ENCODE measurements around the gene RFX3. TPM values are rescaled to one million over a fixed set of nuclear protein-coding genes. Genes with fewer than 3 reads are reported as not detected.

The RFX3 gene
- total and polyA plus RNA-seq, 2 of the 13 experiments (the other 11 are each of a cell fraction or from before 2014, with no cell fraction given), result 2.7 to 5.3 TPM

DNA sequence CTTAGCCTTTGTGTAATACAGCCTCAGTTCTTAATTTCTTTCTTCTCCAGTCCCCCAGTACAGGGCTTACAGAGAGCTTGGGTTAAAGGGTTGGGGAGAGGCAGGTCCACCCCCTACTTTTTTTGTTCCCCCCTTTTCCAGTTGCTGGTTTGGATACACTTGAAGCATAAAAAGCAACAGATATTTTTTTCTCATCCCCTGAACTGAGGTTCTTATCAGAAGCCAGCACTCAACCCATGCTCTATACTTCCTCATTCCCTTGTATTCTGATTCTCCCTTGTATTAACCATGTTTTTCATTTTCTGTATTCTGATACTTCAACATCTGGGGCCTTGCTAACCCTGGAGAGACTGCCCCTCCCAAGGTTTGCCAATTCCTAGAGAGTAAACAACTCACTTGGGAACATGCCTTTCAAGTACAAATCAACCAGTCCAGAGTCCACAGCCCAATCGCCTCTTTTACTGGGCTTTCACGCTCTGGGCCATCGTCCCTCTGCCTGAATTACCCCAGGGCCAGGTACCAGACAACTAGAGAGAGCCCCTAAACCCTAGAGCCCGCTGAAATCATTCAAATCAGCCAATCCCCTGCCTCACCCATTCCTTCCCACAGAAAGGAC, 348.5 kb downstream of the RFX3 start (continued):
- TF ChIP-seq, protein P1, sequence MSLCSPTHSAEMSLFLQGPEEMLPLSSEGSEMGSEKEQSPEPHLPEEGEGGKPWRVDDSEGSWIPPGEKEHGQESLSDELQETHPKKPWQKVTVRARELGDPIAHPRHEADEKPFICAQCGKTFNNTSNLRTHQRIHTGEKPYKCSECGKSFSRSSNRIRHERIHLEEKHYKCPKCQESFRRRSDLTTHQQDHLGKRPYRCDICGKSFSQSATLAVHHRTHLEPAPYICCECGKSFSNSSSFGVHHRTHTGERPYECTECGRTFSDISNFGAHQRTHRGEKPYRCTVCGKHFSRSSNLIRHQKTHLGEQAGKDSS (CRISPR knock-in tag; IDR thresholded peaks at IDR 0.05; ENCODE audit: borderline replicate concordance, low read depth), result peak; percentile 44; the same call in 1 of the 2 replicates
- TF ChIP-seq PBX2 (CRISPR knock-in tag; IDR thresholded peaks at IDR 0.05), result no peak
- TF ChIP-seq CREB1 (IDR thresholded peaks at IDR 0.05), result no peak
- no peak for TF ChIP-seq CREB1 (CRISPR knock-in tag; IDR thresholded peaks at IDR 0.05)
- no peak for TF ChIP-seq TCF7L2 (IDR thresholded peaks at IDR 0.05; ENCODE audit: low read depth, low read length)
- TF ChIP-seq HMG20A (CRISPR knock-in tag; IDR thresholded peaks at IDR 0.05; ENCODE audit: borderline replicate concordance), result peak; percentile 75; the same call in 1 of the 2 replicates
- TF ChIP-seq POLR2A (IDR thresholded peaks at IDR 0.05; ENCODE audit: insufficient read depth in 1 of 2, low read depth in 2 of 2, low read length in 2 of 2), result no peak
- TF ChIP-seq, protein P2, sequence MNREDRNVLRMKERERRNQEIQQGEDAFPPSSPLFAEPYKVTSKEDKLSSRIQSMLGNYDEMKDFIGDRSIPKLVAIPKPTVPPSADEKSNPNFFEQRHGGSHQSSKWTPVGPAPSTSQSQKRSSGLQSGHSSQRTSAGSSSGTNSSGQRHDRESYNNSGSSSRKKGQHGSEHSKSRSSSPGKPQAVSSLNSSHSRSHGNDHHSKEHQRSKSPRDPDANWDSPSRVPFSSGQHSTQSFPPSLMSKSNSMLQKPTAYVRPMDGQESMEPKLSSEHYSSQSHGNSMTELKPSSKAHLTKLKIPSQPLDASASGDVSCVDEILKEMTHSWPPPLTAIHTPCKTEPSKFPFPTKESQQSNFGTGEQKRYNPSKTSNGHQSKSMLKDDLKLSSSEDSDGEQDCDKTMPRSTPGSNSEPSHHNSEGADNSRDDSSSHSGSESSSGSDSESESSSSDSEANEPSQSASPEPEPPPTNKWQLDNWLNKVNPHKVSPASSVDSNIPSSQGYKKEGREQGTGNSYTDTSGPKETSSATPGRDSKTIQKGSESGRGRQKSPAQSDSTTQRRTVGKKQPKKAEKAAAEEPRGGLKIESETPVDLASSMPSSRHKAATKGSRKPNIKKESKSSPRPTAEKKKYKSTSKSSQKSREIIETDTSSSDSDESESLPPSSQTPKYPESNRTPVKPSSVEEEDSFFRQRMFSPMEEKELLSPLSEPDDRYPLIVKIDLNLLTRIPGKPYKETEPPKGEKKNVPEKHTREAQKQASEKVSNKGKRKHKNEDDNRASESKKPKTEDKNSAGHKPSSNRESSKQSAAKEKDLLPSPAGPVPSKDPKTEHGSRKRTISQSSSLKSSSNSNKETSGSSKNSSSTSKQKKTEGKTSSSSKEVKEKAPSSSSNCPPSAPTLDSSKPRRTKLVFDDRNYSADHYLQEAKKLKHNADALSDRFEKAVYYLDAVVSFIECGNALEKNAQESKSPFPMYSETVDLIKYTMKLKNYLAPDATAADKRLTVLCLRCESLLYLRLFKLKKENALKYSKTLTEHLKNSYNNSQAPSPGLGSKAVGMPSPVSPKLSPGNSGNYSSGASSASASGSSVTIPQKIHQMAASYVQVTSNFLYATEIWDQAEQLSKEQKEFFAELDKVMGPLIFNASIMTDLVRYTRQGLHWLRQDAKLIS (CRISPR knock-in tag; IDR thresholded peaks at IDR 0.05), result no peak
- TF ChIP-seq ARNT2 (CRISPR knock-in tag; IDR thresholded peaks at IDR 0.05; ENCODE audit: low read depth), result no peak
- no peak for TF ChIP-seq ZBTB33 (CRISPR knock-in tag; IDR thresholded peaks at IDR 0.05)
- no peak for TF ChIP-seq MZF1 (CRISPR knock-in tag; IDR thresholded peaks at IDR 0.05; ENCODE audit: borderline replicate concordance)
- no peak for TF ChIP-seq ZNF558 (CRISPR knock-in tag; IDR thresholded peaks at IDR 0.05; ENCODE audit: borderline replicate concordance)
- no peak for TF ChIP-seq ZBTB1 (CRISPR knock-in tag; IDR thresholded peaks at IDR 0.05; ENCODE audit: borderline replicate concordance)
- TF ChIP-seq ZNF597 (CRISPR knock-in tag; IDR thresholded peaks at IDR 0.05), result no peak
- TF ChIP-seq, protein P3, sequence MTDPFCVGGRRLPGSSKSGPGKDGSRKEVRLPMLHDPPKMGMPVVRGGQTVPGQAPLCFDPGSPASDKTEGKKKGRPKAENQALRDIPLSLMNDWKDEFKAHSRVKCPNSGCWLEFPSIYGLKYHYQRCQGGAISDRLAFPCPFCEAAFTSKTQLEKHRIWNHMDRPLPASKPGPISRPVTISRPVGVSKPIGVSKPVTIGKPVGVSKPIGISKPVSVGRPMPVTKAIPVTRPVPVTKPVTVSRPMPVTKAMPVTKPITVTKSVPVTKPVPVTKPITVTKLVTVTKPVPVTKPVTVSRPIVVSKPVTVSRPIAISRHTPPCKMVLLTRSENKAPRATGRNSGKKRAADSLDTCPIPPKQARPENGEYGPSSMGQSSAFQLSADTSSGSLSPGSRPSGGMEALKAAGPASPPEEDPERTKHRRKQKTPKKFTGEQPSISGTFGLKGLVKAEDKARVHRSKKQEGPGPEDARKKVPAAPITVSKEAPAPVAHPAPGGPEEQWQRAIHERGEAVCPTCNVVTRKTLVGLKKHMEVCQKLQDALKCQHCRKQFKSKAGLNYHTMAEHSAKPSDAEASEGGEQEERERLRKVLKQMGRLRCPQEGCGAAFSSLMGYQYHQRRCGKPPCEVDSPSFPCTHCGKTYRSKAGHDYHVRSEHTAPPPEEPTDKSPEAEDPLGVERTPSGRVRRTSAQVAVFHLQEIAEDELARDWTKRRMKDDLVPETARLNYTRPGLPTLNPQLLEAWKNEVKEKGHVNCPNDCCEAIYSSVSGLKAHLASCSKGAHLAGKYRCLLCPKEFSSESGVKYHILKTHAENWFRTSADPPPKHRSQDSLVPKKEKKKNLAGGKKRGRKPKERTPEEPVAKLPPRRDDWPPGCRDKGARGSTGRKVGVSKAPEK (CRISPR knock-in tag; IDR thresholded peaks at IDR 0.05; ENCODE audit: borderline replicate concordance), result peak; percentile 39; the same call in 1 of the 2 replicates

All from HepG2 (cell line).